D341Med (cell line): ENCODE measurements around the gene ISL2.

Source experiments
- DNase-seq: peaks from one replicate; pipeline ENCODE4 v3.0.0; 2012; ENCODE audit warnings: low spot score

The ISL2 gene

GRCh38 chr15:76327191-76328105 lies 9.1 kb upstream of the ISL2 start:
- no peak for DNase-seq

- peak; percentile 55 for DNase-seq
Measured at GRCh38 chr15:76328106-76328696, 8.4 kb upstream of the ISL2 start.

- DNase-seq: no peak
Measured at GRCh38 chr15:76328958-76329357, 7.6 kb upstream of the ISL2 start.

- DNase-seq: peak; percentile 67
Measured at GRCh38 chr15:76330080-76330680, 6.4 kb upstream of the ISL2 start.

- DNase-seq: no peak
Measured at GRCh38 chr15:76332796-76333195, 3.8 kb upstream of the ISL2 start.

- no peak for DNase-seq
Measured at GRCh38 chr15:76333309-76333708, 3.3 kb upstream of the ISL2 start.

GRCh38 chr15:76333720-76334437 lies 2.7 kb upstream of the ISL2 start:
- peak; percentile 65 for DNase-seq

GRCh38 chr15:76334438-76335306 lies 1.9 kb upstream of the ISL2 start:
- DNase-seq: no peak

GRCh38 chr15:76335307-76336253 lies 993 bp upstream of the ISL2 start:
- DNase-seq: peak; percentile 46

GRCh38 chr15:76337059-76337695 lies 604 bp downstream of the ISL2 start:
- no peak for DNase-seq

GRCh38 chr15:76337696-76338485 lies 1.3 kb downstream of the ISL2 start:
- DNase-seq: no peak

- DNase-seq: no peak
Measured at GRCh38 chr15:76338486-76339304, 2.1 kb downstream of the ISL2 start.

GRCh38 chr15:76339305-76340197 lies 3.0 kb downstream of the ISL2 start:
- no peak for DNase-seq

- no peak for DNase-seq
Measured at GRCh38 chr15:76340198-76340802, 3.7 kb downstream of the ISL2 start.

GRCh38 chr15:76340803-76341365 lies 4.3 kb downstream of the ISL2 start:
- peak; percentile 43 for DNase-seq

GRCh38 chr15:76341366-76342057 lies 4.9 kb downstream of the ISL2 start:
- DNase-seq: peak; percentile 92
